CD4-positive, alpha-beta T cell treated with Interleukin-6 at 100 ng/mL for 8 hours (primary cell): ENCODE data around the gene PDIA6.

ENCODE experiments used
- DNase-seq: peaks from one replicate; pipeline ENCODE4 v3.0.0-alpha.2; 2020; ENCODE audit warnings: mixed read lengths, low spot score

PDIA6 gene, protein sequence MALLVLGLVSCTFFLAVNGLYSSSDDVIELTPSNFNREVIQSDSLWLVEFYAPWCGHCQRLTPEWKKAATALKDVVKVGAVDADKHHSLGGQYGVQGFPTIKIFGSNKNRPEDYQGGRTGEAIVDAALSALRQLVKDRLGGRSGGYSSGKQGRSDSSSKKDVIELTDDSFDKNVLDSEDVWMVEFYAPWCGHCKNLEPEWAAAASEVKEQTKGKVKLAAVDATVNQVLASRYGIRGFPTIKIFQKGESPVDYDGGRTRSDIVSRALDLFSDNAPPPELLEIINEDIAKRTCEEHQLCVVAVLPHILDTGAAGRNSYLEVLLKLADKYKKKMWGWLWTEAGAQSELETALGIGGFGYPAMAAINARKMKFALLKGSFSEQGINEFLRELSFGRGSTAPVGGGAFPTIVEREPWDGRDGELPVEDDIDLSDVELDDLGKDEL

DNA sequence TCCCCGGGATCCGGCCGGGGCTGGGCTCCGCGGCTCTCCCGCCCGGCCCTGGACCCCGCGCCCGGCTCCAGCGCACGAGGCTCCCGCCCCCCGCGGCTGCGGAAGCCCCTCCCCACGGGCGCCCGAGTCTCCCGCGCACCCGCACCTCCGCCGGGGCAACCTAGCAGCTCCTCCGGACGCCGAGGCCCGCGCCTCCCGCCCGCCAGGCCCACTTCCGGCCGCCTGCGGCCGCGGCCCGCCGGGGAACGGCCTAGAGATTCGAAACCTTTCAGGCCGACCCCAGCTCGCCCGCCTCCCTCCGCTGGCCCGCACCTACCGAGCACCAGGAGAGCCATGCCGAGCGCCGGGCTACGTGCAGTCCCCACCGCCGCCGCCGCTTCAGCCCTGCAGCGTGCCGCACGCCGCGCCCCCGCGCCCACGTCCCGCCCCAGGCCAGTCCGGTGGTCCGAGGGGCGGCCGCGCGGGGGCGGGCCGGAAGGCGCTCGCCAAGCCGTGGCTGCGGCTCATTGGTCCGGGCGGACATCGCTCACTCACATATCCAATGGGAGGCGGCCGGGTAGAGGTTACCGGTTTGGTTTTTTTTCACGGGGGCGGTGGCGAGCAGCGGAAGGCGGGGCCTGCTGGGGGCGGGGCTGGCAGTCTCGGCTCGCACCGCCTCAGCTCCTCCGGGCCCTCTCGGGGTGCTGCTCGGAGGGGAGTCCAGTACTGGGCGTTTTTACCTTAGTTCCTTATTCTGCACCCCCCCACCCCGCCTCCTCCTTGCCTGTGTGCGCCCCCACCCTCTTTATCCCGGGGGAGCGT lies at the start of gene PDIA6:
PDIA6 (minus strand) TSS at position 424 of the 801 bp plus-strand sequence; CDS start at position 335, 89 bp downstream.
- peak; percentile 93 for DNase-seq

DNA sequence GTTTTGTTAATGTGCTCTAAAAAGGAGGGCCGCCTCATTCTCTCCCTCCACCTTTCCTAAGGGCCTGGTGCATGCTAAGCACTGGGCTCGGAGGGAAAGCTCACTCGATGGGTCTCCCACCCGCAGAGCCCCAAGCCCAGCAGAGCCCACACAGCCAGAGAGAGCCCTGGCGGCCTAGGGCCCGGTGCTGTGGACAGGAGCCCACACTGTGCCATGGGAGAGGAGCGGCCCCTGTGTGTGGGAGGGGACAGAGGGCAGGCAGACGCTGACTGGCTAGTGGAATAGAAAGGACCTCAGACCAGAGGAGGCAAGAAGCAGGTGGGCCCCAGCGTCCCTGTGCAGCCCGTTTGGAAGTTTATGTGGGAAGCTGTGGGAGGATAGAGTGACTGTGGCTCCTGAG lies 49.7 kb upstream of the PDIA6 start:
- no peak for DNase-seq

DNA sequence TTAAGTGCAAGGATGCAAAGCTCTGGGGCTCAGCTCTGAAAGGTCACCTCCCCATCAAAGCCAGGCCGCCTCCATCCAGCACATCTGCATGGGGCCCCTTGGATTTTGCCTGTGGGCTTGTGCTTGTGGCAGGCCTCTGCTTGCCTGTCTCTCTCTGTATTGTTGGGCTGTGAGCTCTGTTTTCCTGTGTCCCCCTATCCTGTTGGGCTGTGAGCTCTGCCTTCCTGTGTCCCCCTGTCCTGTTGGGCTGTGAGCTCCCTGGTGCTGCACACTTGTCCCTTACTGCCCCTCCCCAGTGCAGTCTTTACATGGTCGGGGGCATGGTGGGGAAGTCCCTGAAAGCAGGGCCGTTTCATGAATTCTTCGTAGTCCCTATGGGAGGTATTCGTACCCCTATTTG lies 49.2 kb upstream of the PDIA6 start:
- DNase-seq, result no peak

DNA sequence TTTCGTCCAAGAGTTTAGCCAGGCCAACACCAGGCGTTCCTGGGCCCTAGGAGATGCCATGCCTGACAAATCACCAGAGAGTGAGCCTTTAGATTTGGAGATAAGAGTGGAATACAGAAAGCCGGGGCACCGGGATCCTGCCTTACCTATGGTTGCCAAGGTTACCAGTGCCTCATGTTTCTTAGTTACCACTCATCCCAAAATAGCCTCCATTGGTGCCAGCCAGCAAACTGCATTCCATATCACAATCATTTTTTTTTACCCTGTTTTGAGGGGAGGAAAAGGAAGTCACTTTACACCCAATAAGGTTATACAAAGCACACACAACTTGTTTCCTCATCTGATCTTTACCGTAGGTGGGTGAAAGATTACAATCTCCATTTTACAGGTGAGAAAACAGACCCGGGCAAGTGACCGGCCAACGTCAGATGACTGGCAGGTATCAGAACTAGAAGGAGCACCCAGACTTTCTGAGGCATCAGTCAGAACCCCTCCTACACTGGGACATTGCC lies 48.3 kb upstream of the PDIA6 start:
- no peak for DNase-seq

DNA sequence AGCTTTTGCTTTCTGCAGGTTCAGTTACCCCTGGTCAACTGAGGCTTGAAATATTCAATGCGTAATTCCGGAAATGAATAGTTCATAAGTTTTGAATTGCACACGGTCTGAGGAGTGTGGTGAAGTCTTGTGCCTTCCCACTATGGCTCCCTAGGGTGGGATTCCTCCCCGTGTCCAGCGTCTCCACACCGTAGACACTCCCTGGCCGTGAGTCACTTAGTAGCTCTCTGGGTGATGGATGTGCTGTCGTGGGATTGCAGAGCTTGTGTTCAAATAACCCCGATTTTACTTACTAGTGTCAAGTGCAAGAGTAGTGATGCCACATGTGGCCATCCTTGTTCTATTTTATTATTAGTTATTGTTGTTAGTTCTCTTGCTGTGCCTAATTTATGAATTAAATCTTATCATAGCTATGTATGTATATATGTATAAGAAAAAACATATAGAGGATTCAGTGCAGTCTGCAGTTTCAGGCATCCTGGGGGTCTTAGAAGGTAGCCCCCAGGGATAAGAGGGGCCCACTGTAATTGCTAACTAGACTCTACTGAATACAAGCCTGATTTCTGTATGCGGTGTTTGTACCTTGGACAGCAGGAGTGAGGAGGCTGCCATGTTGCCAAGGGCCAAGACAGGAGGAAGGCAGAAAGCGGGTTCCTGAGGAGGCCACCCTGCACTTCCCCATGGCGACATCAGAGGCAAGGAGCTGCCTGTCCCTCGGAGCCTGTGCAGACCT lies 47.7 kb upstream of the PDIA6 start:
- no peak for DNase-seq

DNA sequence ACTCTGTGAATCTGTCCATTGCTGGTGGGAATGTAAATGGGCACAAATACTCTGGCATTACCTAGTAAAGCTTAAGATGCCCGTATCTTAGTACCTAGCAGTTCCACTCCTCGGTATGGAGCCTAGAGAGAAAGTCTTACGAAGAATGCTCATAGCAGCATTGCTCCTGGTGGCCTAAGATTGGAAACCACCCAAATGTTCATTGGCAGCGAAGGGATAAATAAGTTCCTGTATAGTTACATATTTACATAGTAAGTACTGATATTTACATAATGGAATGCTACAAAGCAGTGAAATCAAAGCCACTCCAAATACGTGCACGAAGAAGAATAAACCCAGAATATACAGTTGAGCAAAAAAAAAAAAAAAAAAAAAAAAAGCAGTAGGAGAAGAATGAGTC lies 46.7 kb upstream of the PDIA6 start:
- no peak for DNase-seq

DNA sequence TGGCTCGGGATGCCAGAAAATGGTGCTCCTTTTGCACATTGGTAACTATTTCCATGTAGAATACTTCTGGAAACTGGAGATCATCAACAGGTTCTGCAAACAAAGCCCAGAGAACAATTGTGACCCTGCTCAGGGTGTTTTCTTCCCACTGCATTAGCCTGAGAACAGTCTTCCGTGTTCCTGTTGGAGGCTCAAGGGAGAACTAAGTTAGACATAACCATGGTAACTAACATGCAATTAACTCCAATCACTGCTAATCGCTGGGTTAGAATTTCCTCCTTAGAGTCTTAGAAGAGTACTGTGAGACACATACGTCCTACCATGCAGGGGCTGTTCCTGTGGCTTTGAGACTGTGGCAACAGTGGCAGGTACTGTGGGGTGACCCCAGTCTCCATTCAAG lies 36.0 kb upstream of the PDIA6 start:
- DNase-seq, result no peak

DNA sequence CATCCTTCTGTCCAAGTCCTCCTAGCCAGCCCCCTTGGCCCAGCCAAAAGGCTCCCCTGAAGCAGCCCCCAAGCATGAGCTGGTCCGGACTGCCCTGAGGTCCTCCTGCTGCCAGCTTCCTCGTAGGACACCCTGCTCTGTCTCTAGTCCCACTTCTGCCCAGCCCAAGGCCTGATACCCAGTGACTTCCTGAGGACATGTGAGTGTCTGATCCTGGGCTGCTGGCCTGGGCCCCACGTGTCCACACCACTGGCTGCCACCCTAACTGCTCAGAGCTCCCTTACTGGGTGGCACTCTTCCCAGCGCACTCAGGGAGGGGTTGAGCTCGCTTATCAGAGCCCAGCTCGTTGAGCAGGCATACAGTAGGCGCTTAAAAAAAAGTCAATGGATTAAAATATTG lies 34.4 kb upstream of the PDIA6 start:
- no peak for DNase-seq

DNA sequence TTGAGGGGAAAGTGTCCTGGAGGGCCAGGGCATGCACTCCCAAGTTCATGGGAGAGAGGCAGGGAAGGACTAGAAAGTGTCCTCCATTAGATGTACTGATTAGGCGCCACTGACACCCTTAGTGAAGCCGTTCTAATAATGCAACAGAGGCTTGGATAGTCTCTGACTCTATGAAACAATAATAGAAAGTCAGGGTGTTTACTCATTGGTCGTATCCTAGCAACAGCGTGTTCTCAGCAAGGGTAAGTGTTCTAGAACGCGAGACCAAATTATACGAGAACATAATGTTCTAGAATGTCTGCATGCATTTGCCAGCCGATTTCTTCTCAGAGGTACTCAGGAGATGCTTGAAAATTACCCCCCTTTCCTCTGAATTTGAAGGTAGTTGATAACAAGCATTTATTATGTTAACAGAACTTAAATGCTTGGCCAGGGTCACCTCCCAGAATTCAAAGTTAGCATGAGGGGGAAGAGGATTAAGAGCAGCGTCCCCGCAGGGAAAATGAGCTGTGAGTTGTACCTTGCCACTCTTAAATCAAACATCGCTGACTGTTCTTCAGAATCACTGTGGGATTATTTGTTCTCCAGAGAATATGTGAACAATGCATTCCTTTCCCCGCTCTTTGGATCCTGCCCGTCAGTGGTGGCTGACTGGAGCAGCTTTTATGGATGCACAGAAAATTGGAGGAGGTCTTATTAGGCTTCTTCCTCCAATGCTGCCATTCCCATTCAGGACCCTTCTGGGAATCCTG lies 33.7 kb upstream of the PDIA6 start:
- DNase-seq, result no peak

DNA sequence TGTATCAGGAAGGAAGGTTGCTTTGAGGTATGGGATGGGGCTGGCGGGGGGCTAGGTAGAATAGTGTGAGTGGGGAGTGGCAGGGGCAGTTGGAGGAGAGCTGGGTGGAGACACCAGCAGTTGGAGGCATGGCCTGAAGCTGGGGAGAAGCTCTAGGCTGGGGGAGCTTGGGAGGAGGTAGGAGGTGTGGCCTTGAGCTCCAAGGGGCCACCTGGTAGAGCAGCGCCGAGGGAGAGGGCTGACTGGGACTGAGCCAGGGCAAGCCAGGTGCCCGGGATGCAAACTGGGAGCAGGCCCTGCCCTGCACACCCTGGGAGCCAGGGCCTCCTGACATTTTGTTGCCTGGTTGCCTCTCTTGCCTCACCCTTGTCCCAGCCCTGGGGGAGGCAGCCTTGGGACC lies 33.1 kb upstream of the PDIA6 start:
- DNase-seq, result no peak

DNA sequence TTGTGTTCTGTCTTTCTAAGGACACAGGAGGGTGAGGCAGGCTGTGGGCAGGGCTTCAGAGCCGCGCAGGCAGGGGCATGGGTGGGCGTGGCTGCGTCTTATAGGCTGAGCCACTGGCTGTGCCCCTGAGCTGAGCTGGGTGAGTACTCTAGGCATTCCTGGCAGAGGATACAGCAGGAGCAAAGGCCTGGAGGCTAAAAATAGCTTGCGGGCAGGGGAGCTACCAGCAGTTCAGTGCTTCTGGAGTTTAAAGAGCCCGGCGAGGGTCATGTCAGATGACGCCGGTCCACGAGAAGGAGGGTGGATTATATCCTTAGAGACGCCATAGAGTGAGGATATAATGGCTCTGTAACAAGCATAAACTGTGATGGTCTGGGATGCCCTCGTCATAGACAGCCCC lies 31.5 kb upstream of the PDIA6 start:
- no peak for DNase-seq

DNA sequence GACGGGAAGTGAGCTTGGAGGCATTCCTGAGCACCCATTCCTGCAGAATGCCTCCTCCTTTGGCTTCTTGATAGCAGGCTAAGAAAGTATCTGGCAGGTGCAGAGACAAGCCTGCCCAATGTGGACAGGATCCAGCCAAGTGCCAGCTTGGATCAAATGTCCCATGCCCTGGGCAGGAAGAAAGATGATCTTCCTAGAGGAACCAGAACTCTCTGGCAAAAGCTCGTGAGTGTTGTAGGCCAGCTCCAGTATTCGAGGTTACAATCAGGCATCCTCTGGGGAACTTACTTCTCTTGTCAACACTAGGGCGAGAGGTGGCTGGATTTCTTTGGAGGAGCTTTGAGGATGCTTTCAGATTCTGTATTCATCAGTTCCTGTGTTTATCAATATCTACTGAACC lies 29.9 kb upstream of the PDIA6 start:
- DNase-seq, result no peak

DNA sequence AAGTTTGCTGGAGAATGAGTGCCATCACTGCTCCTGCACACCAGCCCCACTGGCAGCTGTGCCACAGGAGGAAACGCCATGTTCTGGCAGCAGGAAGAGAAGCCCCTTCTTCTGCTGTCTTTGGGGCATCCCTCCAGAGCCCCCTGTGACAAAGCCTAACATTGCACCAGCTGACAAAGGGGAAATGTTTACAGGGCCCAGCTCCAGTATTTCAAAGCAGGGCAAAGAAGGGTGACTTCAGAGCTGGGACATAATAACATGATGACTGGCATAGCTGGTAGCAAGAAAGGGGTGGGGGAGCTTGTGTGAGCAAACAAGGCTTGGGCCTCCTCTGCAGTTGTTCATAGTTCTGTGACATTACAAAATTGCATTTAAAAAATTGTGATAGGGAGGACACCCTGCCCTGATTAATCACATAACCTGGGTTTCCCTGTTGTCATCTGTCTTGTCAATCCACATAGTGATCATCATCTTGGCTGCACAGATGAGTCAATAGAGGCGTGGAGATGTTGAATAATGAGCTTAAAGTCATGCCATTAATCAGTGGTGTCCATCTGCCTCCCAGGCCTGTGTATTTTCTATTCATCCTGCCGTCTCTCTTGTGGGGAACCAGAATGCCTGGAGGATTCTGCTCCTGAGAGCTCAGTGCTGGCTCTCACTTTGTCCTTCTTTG lies 29.1 kb upstream of the PDIA6 start:
- DNase-seq, result no peak

DNA sequence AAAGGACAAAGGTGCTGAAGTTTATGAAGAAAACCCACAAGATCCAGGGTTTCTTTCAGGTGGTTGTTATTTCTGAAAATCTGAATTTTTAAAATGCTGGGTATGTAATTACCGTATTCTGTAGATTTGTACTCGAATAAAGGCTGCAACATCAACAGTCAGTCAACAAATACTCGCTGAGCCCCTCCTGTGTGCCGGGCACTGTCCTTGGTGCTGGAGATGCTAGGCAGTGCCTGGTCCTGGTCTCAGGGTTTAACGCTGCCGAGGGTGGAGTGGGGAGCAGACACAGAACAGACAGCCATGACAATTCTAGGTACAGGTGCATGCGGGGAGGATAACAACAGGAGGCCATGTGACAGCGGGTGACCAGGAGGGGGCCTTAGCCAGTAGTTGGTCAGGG lies 27.2 kb upstream of the PDIA6 start:
- no peak for DNase-seq

DNA sequence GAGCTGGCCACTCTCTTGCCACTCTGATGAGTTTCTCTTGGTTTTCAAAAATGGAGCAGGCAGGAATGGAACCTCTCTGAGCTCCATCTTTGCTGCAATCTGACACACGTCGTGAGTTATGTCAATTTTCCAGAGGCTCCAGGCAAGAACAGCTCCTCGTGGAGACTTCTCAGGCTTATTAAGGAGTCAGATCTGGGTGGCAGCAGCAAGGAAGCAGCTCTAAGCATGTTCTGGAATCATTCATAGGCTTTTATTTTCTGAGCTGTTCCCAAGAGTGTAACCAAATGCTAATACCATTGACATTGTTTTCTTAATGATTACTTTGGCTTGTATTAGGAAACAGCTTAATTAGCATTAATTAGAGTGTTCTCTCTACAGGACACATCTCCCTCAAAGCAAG lies 26.1 kb upstream of the PDIA6 start:
- no peak for DNase-seq

DNA sequence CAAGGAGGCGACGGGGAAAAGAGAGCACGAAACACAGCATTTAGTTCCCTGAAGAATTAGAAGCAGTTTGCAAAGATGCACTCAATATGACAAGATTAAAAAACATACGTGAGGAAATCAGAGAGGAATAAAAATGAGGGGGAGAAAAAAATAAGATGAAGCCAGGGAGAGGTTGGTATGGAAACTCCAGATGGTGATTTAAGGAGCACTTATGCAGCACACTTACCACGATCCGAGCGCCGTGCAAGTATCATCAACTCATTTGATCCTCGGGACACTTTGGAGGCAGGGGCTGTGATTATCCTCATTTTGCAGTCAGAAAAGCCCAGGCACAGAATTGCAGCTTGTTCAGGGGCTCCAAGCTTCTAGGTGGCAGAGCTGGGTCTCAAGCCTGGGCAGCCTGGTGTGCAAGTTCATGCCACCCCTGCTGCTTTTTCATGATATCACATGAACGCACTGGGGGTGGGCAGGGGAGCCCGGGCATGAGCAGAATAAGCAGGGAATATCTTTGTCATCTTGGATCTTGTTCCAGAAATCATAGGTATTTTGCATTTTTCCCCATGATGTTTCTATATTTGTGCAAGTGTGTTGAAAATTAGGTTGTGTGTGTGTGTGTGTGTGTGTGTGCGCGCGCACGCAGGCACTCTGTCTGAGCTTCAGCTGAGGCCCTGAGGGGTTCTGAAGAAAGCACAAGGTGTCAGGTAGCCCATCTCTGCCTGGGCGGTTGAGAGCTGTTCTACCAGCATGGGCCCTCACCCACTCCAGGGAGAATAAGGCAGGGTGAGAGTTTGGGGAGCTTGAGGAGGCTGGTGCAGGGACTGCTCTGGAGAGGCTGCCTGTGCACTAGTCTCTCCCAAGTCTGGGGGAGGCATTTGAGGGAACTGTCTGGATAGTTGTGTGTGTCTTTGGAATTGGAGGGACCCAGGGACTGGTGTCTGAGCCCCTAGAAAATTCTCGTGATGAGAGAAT lies 25.0 kb upstream of the PDIA6 start:
- no peak for DNase-seq

DNA sequence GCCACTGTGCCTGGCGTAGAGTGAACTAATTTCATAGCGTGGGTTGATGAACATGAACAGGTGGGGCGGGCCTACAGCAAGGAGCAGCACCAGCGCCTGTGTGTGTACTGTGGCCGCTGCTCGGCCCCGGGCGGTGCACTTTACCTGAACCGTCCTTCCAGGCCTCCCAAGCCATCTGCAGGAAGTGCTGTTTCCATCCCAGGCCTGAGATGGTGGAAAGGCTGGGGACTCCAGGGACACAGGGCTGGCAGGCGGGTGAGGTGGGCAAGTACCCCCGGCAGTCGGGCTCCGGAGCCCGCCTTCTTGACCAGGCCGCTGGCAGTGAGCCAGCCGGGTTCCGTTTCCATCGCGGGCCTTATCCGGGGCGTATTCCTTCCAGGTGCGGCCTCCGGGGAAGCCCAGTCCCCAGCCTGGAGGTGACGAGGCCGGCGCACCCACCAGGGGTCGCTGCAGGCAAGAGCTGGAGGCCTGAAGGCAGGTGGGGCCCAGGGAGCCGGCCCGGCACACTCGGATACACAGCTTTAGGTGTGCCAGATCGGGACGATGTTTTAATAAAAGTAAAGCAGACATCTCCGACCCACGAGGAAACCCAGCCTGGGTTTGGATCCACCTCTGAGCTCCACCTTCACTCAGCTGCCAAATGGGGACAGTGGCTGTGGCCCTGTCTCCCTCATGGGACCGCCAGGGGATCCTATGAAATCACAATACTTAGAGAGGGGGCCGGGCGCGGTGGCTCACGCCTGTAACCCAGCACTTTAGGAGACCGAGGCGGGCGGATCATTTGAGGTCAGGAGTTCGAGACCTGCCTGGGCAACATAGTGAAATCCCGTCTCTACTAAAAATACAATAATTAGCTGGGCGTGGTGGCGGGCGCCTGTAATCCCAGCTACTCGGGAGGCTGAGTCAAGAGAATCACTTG lies 22.7 kb upstream of the PDIA6 start:
- DNase-seq, result peak; percentile 63

DNA sequence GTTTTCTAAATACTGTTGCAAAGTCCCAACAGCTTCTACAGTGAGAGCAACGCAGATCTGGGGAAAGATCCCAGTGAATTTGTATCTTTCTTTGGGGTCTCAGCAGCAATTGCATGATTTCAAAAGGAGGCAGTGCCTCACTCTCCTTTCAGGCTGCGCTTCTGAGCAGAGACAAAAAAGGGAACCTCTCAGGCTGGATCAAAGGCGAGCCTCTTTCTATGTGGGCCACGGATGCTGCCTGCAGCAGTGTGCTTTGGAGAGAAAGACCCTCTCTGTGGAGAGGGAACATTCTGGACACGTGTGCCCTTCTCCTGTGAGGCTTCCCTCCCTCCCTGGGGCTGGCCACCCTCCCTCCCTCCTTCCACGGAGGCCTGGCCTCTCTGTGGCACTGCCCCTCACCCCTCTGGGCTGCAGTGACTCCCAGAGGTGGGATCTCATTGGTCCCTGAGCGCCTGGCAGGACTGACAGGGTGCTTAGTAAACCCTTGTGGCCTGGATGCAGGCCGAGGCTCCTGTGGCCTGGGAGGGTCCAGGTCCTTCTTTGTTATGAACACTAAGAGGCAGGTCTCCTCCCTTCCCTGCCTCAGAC lies 21.6 kb upstream of the PDIA6 start:
- no peak for DNase-seq
